Measurements from ENCODE around the gene CEP43.

GRCh38 chr6:167015302-167015701 is 16.1 kb downstream of the CEP43 start:
- TF ChIP-seq POLR2A (IDR thresholded peaks at IDR 0.05; ENCODE audit: low read depth, low read length) (no peak), TAF1 (IDR thresholded peaks at IDR 0.05; ENCODE audit: borderline replicate concordance, low read depth, low read length) (no peak), POLR2AphosphoS5 (IDR thresholded peaks at IDR 0.05; ENCODE audit: low read depth, low read length) (no peak)

Measured in GM12892 (cell line).